Adipose tissue (tissue), 3 donors: ENCODE data around the gene SHISA3. TPM values are rescaled to one million over a fixed set of nuclear protein-coding genes. Genes with fewer than 3 reads are reported as not detected.

Source experiments
- H3K27ac ChIP-seq: one replicate; pipeline ENCODE4 v1.5.1; 2013; ENCODE audit warnings: low read depth, low read length
- WGBS, 3 donors: extraction: QIAGEN DNeasy Blood & Tissue Kit; methylation state at CpG; one replicate each; pipeline ENCODE4 v1.1.7; 2013; 5-methylcytosine and 5-hydroxymethylcytosine counted together
- polyA plus RNA-seq, 3 donors: library from polyadenylated mRNA; stranded (reverse); fragments of 200-250 nt; gene quantifications; one replicate each; pipeline ENCODE4 v1.2.3, GENCODE V29; 2013
- donor health status: healthy with polysubstance abuse.
- donor health status: Bipolar disorder and iron deficiency.
- donor health status: healthy.

SHISA3 gene
- polyA plus RNA-seq, 3 donors: 0.29 to 12.8 (median 1.4) TPM

DNA sequence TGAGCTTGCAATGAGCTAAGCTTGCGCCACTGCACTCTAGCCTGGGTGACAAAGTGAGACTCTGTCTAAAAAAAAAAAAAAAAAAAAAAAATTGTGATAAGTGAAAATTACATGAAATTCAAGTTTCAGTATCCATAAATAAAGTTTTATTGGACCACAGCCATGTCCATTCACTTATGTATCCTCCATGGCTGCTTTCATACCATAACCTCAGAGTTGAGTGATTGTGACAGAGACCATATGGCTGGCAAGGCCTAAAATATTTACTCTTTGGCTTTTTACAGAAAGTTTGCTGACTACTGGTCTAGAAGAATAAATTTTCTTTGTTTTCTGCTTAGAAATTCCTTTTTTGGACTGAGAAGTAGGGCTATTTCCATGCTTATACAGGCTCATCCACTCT is 11.8 kb upstream of the SHISA3 start:
- H3K27ac ChIP-seq: no peak overlapping the region
- WGBS, 3 donors: 93 to 100% (median 100%) methylated on average over 1 of the region's 1 CpG

DNA sequence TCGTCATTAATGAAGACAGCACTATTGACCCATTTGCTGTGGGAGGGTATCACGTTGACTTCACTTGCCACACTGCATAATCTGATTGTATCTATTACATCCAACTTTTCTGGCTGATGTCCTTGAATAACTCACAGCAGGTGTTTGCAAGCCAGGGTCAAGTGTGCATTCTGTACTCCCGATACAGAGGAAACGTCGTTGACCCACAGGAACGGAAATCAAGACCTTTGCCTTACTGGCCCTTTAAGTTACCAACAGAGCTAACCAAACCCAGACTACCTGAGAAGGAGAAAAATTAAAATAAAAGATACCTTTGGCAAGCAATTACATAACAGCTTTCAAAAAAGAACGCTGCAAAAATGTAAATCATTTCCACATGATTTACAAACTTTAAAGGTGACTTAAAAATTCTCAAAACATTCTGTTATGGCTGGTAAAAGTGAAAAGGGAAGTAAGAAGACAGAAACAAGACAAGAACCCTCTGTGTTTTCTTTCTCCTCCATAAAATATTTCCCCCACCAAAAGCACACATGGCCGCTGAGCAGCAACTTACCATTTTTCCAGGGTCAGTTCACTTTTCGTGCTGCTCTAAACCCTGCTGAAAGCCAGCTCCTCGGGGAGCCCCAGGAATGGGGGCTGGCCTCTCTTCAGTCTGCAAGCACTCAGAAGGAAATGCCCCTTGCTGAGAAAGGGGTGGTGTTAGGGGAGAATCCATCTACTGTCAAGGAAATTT is 6.5 kb upstream of the SHISA3 start:
- H3K27ac ChIP-seq: no peak overlapping the region
- WGBS, 3 donors: 27 to 58% (median 52%) methylated on average over 10 of the region's 10 CpGs

DNA sequence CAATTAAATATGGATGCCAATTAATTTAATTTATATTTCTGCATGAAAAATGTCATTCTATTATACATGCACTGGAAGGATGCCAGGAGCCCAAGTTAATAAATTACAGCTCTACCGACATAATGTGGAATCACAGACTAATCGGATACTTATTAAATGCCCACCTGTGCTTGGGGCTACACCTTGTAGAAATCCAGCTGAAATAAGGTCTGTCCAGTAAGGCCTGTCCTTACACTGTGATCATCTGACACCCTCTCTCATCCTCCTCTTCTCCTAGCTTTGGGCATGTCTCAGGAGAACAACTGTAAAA is 6.0 kb upstream of the SHISA3 start:
- H3K27ac ChIP-seq: no peak overlapping the region
- 34 to 91% (median 85%) methylated on average over 2 of the region's 2 CpGs for WGBS, 3 donors

GRCh38 chr4:42391981-42392380 is 5.3 kb upstream of the SHISA3 start:
- WGBS, 3 donors: 57 to 60% (median 60%) methylated on average over 5 of the region's 5 CpGs
- no peak overlapping the region for H3K27ac ChIP-seq

DNA sequence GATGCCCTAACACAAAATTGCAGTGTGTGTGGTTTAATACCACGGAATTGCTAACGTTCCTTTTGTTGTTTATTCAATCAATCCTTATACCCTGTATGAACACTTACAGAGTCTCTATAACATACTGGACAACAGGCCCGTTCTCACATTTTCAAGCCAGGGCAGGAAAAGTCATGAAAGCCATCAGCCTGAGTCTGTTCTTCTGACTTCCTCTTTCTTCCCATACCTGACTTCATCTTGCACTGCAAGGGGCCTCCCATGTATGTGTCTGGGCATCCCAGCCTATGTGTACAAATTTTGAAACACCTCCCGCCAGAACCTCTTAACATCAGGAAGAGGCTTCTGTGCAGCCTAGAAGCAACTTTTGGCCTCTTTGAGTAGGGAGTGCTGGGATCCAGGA is 4.9 kb upstream of the SHISA3 start:
- no peak overlapping the region for H3K27ac ChIP-seq
- WGBS, 3 donors: 85 to 95% (median 90%) methylated on average over 4 of the region's 4 CpGs

- no peak overlapping the region for H3K27ac ChIP-seq
- WGBS, 3 donors: 87 to 97% (median 95%) methylated on average over 1 of the region's 1 CpG
These were observed 1.7 kb upstream of the SHISA3 start for GRCh38 chr4:42395595-42395994.

DNA sequence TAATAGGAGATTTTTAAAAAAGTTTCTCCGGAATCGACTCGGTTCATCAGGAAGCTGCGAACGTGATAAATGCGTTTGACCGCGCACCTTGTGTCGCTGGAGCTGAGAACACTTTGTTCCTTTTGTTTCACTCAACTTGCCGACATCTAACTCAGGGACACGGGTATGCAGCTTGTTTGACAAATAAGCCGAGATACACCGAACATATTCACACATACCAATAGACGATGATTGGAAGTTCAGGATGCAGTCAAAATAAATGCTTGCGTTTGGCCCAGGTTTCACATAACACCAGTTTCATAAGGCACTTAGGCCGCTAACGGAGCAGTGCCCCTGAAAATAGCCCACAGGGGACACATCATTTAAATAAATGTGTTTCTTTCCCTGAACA is 932 bp upstream of the SHISA3 start:
- 34 to 41% (median 37%) methylated on average over 17 of the region's 17 CpGs for WGBS, 3 donors
- H3K27ac ChIP-seq: no peak overlapping the region

DNA sequence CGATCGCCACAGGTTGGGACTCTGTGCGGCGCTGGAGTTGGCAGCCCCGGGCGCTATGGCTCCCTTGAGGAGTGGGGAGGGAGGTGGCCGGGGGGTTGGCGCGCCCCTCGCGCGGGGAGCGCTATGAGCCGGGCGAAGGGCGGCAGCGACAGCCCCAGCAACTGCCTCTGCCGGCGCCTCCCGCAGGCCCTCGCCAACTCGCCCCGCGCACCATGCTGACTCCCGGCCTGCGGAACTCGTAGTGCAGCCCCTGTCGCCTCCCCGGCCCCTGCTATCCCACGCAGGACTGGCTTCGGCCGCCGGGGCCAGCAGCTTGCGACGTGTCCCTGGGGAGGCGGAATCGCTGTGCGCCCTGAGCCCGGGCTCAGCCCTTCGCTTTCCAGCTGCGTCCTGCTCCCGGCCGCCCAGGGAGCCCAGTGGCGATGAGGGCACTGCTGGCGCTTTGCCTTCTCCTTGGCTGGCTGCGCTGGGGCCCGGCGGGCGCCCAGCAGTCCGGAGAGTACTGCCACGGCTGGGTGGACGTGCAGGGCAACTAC is 415 bp downstream of the SHISA3 start:
- 0 to 1% (median 1%) methylated on average over 51 to 52 of the region's 52 CpGs for WGBS, 3 donors
- no peak overlapping the region for H3K27ac ChIP-seq

DNA sequence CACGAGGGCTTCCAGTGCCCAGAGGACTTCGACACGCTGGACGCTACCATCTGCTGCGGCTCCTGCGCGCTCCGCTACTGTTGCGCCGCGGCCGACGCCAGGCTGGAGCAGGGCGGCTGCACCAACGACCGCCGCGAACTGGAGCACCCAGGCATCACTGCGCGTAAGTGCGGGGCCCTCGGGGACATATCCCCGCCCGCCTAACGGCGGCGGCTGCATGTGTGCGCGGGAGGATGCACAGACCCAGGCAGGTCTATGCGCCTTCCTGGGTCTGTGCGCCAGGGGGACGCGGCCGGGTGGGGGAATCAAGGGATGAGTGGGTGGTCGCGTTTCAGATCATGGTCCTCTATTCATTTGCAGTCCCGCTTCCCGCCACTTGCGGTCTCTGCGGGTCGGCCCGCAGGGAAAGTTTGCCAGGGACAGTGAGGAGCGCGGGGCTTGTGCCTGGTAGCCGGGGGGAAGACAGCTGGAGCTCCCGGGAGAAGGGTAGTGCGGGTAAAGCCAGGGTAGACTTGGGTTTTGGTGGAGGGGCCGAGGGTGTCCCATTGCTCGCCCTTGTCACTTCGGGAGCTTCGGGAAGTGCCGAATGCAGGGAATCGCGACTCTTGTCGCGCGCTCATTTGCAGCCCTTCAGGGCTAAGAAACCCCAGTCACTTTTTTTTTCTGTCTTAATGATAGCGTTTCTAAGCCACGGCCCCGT is 1.0 kb downstream of the SHISA3 start:
- no peak overlapping the region for H3K27ac ChIP-seq
- WGBS, 3 donors: 1 to 2% (median 1%) methylated on average over 60 of the region's 60 CpGs

GRCh38 chr4:42398871-42399331 is 1.6 kb downstream of the SHISA3 start:
- 3 to 14% (median 14%) methylated on average over 24 of the region's 24 CpGs for WGBS, 3 donors
- no peak overlapping the region for H3K27ac ChIP-seq

GRCh38 chr4:42399393-42399792 is 2.1 kb downstream of the SHISA3 start:
- no peak overlapping the region for H3K27ac ChIP-seq
- WGBS, 3 donors: 18 to 41% (median 38%) methylated on average over 10 of the region's 10 CpGs

DNA sequence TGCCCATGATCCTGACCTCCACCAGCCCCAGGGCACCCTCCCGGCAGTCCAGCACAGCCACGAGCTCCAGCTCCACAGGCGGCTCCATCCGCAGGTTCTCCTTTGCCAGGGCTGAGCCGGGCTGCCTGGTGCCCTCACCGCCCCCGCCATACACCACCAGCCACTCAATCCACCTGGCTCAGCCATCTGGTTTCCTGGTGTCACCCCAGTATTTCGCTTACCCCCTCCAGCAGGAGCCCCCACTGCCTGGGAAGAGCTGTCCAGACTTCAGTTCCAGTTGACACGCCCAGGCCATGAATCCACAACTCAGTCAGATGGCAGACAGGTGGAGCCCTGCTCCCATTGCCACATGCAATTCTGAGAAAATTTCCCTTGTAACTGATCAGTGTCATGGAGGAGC is 3.9 kb downstream of the SHISA3 start:
- WGBS, 3 donors: 66 to 71% (median 68%) methylated on average over 9 of the region's 9 CpGs
- no peak overlapping the region for H3K27ac ChIP-seq

GRCh38 chr4:42404001-42404400 is 6.7 kb downstream of the SHISA3 start:
- no peak overlapping the region for H3K27ac ChIP-seq
- WGBS, 3 donors: 83 to 85% (median 84%) methylated on average over 6 of the region's 6 CpGs

DNA sequence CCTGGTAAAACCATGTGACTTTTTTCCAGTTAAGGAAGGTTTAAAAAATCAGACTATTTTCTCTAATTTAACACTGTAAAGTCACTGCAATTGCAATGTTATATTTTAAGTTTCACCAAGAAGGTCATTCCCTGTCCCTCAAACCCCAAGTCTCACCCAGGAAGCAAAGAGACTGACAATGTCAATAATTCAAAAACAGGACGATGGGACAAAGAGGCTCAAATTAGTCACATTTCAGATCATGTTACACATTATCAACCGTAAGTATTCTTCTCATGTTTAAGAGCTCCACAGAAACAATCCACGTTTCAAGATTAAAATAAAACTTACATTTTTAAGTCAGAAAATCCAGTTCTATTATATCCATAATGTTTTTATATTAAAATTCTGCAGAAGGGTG is 13.2 kb downstream of the SHISA3 start:
- WGBS, 3 donors: 80 to 92% (median 83%) methylated on average over 3 of the region's 3 CpGs
- no peak overlapping the region for H3K27ac ChIP-seq

DNA sequence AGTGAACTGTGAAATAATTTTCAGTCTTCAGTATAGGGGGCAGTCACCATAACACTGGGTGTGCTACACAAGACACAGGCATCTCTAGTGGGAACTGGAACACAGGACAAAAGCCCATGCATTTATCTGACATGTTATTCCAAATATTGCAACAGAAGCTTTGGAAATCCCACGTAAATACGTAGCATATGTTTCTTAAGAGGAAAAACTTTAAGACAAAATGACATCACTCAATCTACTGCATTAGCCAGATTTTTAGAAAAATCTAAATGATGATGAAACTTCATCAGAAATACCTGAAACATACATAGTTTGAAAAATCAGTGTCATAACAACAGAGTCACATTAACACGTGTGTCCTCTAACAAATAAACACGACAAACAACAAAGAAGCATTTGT is 14.5 kb downstream of the SHISA3 start:
- H3K27ac ChIP-seq: no peak overlapping the region
- 68 to 90% (median 71%) methylated on average over 4 of the region's 4 CpGs for WGBS, 3 donors

DNA sequence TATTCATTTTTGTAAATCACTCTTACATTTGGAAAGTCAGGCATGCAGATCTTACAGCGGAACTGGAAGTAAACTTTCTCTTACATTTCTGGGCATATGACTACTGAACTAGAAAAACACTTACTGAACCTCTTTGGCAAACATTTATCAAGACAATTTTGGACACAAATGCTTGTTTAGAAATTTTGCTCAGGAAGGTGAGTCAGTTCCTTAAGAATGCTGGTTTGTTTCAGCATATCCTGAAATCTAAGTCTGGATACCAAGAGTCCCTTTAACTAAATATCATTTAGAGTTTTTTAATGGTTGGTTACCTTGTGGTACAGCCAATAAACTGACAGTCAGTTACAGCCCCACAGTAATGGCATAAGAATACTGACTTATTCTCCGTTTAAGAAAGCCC is 15.0 kb downstream of the SHISA3 start:
- no peak overlapping the region for H3K27ac ChIP-seq
- 55 to 76% (median 58%) methylated on average over 2 of the region's 2 CpGs for WGBS, 3 donors

GRCh38 chr4:42415281-42415680 is 18.0 kb downstream of the SHISA3 start:
- 39 to 76% (median 62%) methylated on average over 1 of the region's 1 CpG for WGBS, 3 donors

GRCh38 chr4:42416017-42416416 is 18.7 kb downstream of the SHISA3 start:
- WGBS, 3 donors: 41 to 71% (median 61%) methylated on average over 3 of the region's 3 CpGs
- no peak overlapping the region for H3K27ac ChIP-seq

More at GRCh38 chr4:42415281-42415680, 18.0 kb downstream of the SHISA3 start:
- no peak overlapping the region for H3K27ac ChIP-seq

DNA sequence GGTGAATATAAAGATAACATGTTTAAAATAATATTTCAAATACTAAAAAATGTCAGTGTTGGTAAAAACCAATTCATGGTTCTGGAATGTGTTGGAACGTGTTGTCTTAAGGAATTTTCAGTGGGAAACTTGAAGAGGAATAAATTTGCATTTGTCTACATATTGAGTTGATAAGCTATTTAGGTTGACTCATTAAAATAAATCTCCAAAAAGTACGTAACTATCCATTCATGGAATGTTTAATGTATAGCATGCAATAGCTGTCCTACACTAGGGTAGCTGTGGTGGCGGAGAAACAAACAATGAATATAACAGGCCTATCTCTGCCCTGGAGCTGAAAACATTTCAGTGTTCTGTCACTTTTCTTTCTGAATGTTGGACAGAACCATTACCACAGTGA is 20.3 kb downstream of the SHISA3 start:
- WGBS, 3 donors: 93% methylated on average over 3 of the region's 3 CpGs
- H3K27ac ChIP-seq: no peak overlapping the region

GRCh38 chr4:42420140-42420539 is 22.9 kb downstream of the SHISA3 start:
- no peak overlapping the region for H3K27ac ChIP-seq
- 81 to 93% (median 92%) methylated on average over 5 of the region's 5 CpGs for WGBS, 3 donors
